ENCODE results near the gene PRKAR1B.

Gene PRKAR1B

DNA sequence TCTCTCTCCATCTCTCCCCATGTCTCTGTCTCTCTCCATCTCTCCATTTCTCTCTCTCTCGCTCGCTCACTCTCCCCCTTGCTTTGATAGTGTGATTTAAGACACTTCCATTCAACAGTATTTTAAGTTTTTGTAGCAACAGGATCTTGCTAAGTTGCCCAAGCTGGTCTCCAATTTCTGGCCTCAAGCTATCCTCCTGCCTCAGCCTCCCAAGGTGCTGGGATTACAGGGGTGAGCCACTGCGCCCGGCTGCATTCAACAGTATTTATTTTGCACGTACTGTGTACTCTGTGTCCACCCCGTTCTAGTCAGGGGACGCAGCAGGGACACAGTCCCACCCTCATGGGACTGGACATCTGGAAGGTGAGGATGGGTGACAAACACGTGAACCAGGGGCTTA, 193.0 kb downstream of the PRKAR1B start:
- no peak for DNase-seq

DNA sequence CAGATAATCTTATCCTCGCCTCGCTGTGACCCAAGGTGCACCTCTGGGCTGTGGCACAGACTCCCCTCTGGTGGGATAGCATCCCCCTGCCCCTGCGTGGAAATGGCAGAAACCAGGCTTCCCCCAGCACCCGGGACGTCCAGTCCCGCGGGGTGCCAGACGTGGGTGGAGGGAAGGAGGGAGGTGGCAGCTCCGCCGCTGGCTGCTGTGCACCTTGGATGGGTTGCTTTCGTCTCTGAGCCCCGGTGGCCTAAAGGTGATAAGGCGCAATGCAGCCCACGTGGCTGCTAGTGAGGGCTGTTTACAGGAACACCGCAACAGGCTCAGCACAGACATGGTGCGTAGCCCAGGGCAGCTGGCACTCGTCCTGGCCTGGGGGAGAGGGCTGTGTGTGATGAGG, 193.8 kb downstream of the PRKAR1B start:
- no peak for DNase-seq

DNA sequence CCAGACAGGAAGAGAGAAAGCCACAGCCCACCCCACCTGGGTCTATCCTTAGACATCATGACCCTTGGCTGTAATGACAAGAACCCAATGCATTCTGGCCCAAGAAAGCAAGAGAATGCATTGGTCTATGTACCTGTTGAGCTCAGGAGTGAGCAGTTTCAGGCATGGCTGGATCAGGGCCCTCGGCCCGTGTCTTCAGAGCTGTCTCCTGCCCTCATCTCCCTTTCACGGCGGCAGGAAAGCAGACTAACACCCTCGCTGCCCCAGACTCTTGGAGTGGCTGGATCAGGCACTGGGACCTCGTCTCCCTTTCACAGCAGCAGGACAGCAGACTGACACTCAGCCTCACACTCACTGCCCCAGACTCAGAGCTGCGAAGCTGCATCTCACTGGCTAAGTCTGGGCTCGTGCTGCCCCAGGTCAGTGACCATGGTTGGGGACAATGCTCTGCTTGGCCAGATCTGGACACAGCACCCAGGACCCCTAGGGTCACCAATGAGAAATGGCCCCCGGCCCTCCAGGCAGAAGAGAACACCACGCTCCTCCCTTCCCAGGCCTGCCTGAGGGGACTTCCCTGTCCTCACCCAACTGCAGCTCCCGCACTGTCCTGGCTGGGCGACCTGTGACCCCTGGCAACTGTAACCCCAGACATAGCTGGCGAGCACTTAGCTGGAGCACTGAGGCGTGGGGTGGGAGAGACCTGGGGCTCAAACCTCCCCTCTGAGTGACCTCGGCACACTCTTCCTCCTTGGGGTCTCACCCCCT, 194.5 kb downstream of the PRKAR1B start:
- DNase-seq = no peak

- DNase-seq = no peak
These were observed 195.3 kb downstream of the PRKAR1B start for GRCh38 chr7:531777-532176.

GRCh38 chr7:528451-528850, 198.6 kb downstream of the PRKAR1B start:
- DNase-seq = no peak

- no peak for DNase-seq
These were observed 199.4 kb downstream of the PRKAR1B start for GRCh38 chr7:527723-528122.

- no peak for DNase-seq
These were observed 200.5 kb downstream of the PRKAR1B start for GRCh38 chr7:526460-527034.

- DNase-seq = no peak
These were observed 201.3 kb downstream of the PRKAR1B start for GRCh38 chr7:525740-526139.

DNA sequence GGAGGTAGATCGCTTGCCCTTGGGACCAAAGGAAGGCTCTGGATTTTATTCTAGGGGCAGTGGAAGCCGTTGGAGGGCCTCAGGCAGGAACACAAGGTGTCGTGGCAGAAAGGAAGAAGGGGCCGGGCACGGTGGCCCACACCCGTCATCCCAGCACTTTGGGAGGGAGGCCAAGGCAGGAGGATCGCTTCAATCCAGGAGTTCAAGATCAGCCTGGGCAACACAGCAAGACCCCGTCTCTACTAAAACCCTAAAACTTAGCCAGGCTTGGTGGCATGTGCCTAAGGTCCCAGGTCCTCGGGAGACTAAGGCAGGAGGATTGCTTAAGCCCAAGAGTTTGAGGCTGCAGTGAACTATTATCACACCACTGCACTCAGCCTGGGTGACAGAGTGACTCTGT, 202.3 kb downstream of the PRKAR1B start:
- DNase-seq = no peak

DNA sequence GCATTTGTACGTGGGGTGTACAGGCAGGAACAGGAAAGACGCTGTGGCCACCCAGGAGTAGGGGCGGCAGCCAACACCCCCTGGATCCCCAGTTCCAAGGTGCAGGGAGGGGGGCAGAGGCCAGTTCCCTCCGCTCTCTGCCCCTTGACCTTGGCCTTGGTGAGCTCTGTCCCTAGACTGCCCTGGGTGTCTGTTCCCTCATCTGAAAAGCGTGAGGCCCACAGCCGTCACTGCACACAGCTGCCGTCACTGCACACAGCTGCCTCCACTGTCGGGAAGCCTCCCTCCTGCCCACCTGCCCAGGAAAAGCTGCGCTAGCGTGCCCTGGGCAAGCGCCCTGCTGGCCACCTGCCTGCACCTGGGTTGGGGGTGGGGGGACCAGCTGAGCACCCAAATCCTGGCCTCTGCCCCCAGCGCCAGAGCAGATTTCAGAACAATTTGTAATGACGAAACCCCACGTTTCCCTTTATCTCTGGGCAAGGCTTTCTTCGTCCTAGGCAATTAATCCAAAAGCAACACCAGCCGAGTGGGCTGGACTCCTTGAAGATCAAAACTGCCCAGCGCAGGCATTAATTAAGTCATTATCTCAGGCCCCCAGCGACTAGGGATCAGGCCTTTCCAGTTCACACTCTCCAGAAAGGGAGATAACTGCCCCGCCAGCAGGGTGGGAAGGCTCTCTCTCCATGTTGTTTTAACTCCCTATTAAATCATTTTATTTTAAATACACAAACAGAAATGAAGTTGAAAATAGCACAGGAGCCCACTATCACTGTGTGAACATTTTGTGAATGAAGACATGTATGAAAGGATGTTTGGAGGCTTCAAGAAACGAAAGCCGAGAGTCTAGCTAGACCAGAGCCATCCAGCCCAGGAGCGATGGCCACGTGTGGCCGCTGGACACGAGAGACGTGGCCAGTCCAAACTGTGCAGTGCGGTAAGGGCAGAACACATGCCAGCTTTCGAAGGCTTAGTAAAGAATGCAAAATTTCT, 203.4 kb downstream of the PRKAR1B start:
- DNase-seq = no peak

DNA sequence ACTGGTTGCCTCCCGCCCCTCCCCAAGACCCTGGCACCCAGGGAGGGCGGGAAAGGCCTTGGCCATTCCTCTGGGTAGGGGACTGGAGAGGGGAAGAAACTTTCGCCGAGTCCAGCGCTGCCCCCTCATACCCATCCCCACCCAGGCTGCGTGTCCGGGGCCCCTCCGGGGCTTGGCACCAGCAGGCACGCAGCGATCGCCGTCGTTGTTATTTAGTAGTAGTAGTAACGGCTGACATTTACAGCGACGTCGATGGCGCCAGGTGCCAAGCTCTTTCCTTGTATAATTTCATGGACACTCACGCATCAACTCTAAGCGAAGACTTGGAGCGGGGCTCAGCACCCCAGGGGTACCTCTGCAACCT, 204.1 kb downstream of the PRKAR1B start:
- DNase-seq = no peak

GRCh38 chr7:522071-522950, 204.8 kb downstream of the PRKAR1B start:
- no peak for DNase-seq

GRCh38 chr7:521221-522070, 205.6 kb downstream of the PRKAR1B start:
- no peak for DNase-seq

DNA sequence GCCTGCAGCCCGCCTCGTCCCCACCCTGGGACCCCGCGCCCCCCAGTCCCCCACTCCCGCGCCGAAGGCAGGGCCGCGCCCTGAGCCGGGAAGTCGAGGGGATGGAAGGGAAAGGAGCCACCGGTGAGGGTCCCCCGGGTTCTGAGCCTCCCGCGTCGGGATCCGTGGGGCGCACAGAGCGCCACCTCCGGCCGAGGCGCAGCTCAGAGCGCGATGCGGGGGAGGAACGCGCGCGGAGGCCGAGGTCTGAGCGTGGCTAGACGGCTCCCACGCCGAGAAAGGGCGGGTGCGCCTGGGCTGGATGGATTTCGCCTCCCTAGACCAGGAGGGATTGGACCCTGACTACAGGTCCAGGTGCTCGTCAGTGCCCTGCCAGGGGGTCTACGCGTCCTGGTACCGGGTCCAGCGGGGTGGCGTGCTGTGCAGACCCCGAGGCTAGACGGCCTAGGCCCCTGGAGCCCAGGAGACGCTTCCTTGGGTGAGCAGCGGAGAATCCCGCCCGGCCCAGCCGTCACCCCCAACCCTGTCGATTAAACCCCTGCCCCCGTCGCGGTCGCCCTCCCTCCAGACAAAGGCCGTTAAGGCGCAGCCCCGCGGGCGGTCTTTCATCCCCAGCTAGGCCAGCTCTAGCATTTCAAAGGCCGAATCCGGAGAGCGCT, 206.4 kb downstream of the PRKAR1B start:
- DNase-seq = no peak

GRCh38 chr7:519484-520390, 207.3 kb downstream of the PRKAR1B start, which contains the start of gene PDGFA:
Gene PDGFA, minus strand, starts transcription at chr7:519846. Its CDS starts 845 bp downstream, at chr7:519001.
- no peak for DNase-seq

GRCh38 chr7:518630-519483, 208.2 kb downstream of the PRKAR1B start:
- DNase-seq = peak; percentile 69

DNA sequence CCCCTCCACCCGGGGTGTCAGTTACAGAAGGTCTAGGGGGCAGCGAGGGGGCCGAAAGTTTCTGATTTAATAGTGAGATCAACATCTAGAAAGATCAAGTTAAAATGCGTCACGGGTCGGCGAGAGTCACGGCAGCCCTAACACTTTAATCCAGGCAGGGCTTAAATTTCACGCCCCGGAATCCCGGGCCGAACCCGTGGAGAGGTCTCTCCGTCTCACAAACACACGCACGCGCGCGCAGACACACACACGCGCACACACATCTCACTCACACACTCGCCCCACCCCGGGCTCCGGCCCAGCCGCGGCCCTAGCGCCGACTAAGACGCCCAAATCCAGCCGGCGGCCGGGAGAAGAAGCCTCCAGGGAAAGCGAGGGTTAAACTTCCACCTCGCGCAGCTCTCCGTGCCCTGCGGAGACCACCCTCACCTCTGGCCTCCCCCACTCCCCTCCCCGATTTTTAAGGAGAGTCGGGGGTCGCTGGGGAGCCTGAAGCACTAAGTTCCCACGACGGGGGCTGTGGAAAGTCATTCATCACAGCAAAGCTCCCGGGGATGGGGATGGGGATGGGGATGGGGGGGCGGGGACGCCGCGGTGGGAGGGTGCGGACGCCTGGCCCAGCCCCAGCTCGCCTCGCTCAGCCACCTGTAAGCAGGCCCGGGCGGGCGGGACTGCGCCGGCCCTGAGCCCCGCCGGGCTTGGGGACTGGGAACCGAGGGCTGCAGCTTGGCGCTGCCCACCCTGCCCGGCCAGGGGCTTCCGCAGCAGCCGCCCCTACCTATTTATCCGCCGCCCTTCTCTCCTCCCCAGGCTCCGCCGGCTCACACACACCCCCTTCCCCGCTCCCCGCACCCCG, 209.1 kb downstream of the PRKAR1B start:
- DNase-seq = peak; percentile 51

Data from stimulated activated CD8-positive, alpha-beta memory T cell treated with anti-CD3 and anti-CD28 coated beads, Interleukin-4, amount 100 ng/mL, for 48 hours (primary cell).